Ecto neural progenitor cell (in vitro differentiated cells): Measurements from ENCODE around the gene RCC2.

Experiments
- DNase-seq: peaks from one replicate; pipeline ENCODE4 v3.0.0-alpha.2; 2018; ENCODE audit warnings: low spot score

Gene RCC2

GRCh38 chr1:17372955-17373354 lies 66.5 kb downstream of the RCC2 start:
- no peak for DNase-seq

GRCh38 chr1:17371896-17372295 lies 67.6 kb downstream of the RCC2 start, which contains the start of gene PADI6:
Gene PADI6, plus strand, starts transcription at chr1:17372196. Its CDS starts 50 bp downstream, at chr1:17372246.
- DNase-seq, result no peak

- no peak for DNase-seq
Observed at GRCh38 chr1:17370618-17371017, 68.9 kb downstream of the RCC2 start.

- DNase-seq, result no peak
Observed at GRCh38 chr1:17369466-17369865, 70.0 kb downstream of the RCC2 start.

GRCh38 chr1:17365293-17365692 lies 74.2 kb downstream of the RCC2 start:
- no peak for DNase-seq

GRCh38 chr1:17363771-17364170 lies 75.7 kb downstream of the RCC2 start:
- DNase-seq, result no peak

- DNase-seq, result no peak
Observed at GRCh38 chr1:17363351-17363750, 76.1 kb downstream of the RCC2 start.

GRCh38 chr1:17361687-17362086 lies 77.8 kb downstream of the RCC2 start:
- DNase-seq, result no peak

GRCh38 chr1:17360272-17360956 lies 79.1 kb downstream of the RCC2 start:
- DNase-seq, result no peak

GRCh38 chr1:17359808-17360207 lies 79.7 kb downstream of the RCC2 start:
- no peak for DNase-seq

- no peak for DNase-seq
Observed at GRCh38 chr1:17359031-17359430, 80.4 kb downstream of the RCC2 start.

- no peak for DNase-seq
Observed at GRCh38 chr1:17358557-17358956, 80.9 kb downstream of the RCC2 start.
